NCI-H446 (cell line): ENCODE data around the gene CHN1.
A peak's percentile ranks its signal among the peaks of the same experiment; 100 is the strongest.

Experiments
- DNase-seq, 2 experiments: peaks; one replicate each; lab custom pipeline; 2025; lab: John Stamatoyannopoulos, UW

Gene CHN1

GRCh38 chr2:174827371-174828369 lies 177.5 kb downstream of the CHN1 start:
- DNase-seq: no peak

- no peak for DNase-seq
These were observed 179.1 kb downstream of the CHN1 start for GRCh38 chr2:174826051-174826450.

- peak in 1 of 2 experiments; percentile 8 for DNase-seq
These were observed 181.1 kb downstream of the CHN1 start for GRCh38 chr2:174824068-174824467.

GRCh38 chr2:174821628-174822027 lies 183.6 kb downstream of the CHN1 start:
- DNase-seq: no peak

GRCh38 chr2:174820361-174820760 lies 184.8 kb downstream of the CHN1 start:
- no peak for DNase-seq

GRCh38 chr2:174815526-174815925 lies 189.7 kb downstream of the CHN1 start:
- no peak for DNase-seq

- no peak for DNase-seq
These were observed 193.1 kb downstream of the CHN1 start for GRCh38 chr2:174812037-174812436.

- no peak for DNase-seq
These were observed 197.2 kb downstream of the CHN1 start for GRCh38 chr2:174807931-174808330.

GRCh38 chr2:174805803-174806202 lies 199.4 kb downstream of the CHN1 start:
- DNase-seq: no peak

GRCh38 chr2:174802459-174802858 lies 202.7 kb downstream of the CHN1 start:
- no peak for DNase-seq

GRCh38 chr2:174800436-174801205 lies 204.6 kb downstream of the CHN1 start:
- DNase-seq: no peak

- no peak for DNase-seq
These were observed 206.4 kb downstream of the CHN1 start for GRCh38 chr2:174798801-174799200.

- DNase-seq: no peak
These were observed 207.4 kb downstream of the CHN1 start for GRCh38 chr2:174797781-174798276.

GRCh38 chr2:174796319-174796771 lies 208.8 kb downstream of the CHN1 start:
- no peak for DNase-seq

- no peak for DNase-seq
These were observed 210.3 kb downstream of the CHN1 start for GRCh38 chr2:174794851-174795374.

- no peak for DNase-seq
These were observed 212.7 kb downstream of the CHN1 start for GRCh38 chr2:174792309-174793025.

- DNase-seq: no peak
These were observed 213.4 kb downstream of the CHN1 start for GRCh38 chr2:174791746-174792280.

GRCh38 chr2:174791020-174791419 lies 214.2 kb downstream of the CHN1 start:
- DNase-seq: no peak

- no peak for DNase-seq
These were observed 216.2 kb downstream of the CHN1 start for GRCh38 chr2:174789001-174789400.

- no peak for DNase-seq
These were observed 216.8 kb downstream of the CHN1 start for GRCh38 chr2:174788291-174788929.
